Measurements from ENCODE around the gene KAZN. TPM values are rescaled to one million over a fixed set of nuclear protein-coding genes. Genes with fewer than 3 reads are reported as not detected.

KAZN gene
- total RNA-seq, 1 donor from 2014 or later, result 37.2 TPM

GRCh38 chr1:14845851-14846250, 247.4 kb downstream of the KAZN start:
- ATAC-seq, result no peak
- intact Hi-C loops (cut with DNase I), result no loop called here
- no peak for DNase-seq (ENCODE audit: low spot score)

GRCh38 chr1:14846688-14847087, 248.2 kb downstream of the KAZN start:
- intact Hi-C loops (cut with DNase I), result no loop called here
- no peak for DNase-seq (ENCODE audit: low spot score)
- ATAC-seq, result no peak

GRCh38 chr1:14848203-14848602, 249.7 kb downstream of the KAZN start:
- intact Hi-C loops (cut with DNase I), result no loop called here
- ATAC-seq, result no peak
- no peak for DNase-seq (ENCODE audit: low spot score)

- DNase-seq (ENCODE audit: low spot score) (no peak), ATAC-seq (no peak)
- intact Hi-C loops (cut with DNase I), result no loop called here
These were observed 250.1 kb downstream of the KAZN start for GRCh38 chr1:14848625-14849024.

- ATAC-seq, result peak; percentile 50
- DNase-seq (ENCODE audit: low spot score), result no peak
- intact Hi-C loops (cut with DNase I), result no loop called here
These were observed 250.6 kb downstream of the KAZN start for GRCh38 chr1:14849038-14849437.

- no peak for ATAC-seq
These were observed 252.1 kb downstream of the KAZN start for GRCh38 chr1:14850563-14850962.

GRCh38 chr1:14851760-14852159, 253.3 kb downstream of the KAZN start:
- ATAC-seq (no peak), DNase-seq (ENCODE audit: low spot score) (no peak)

More at GRCh38 chr1:14850563-14850962, 252.1 kb downstream of the KAZN start:
- intact Hi-C loops (cut with DNase I), result no loop called here
- no peak for DNase-seq (ENCODE audit: low spot score)

GRCh38 chr1:14852291-14852690, 253.8 kb downstream of the KAZN start:
- ATAC-seq (no peak), DNase-seq (ENCODE audit: low spot score) (no peak)
- intact Hi-C loops (cut with DNase I), result no loop called here

More at GRCh38 chr1:14851760-14852159, 253.3 kb downstream of the KAZN start:
- intact Hi-C loops (cut with DNase I), result no loop called here

- ATAC-seq (no peak), DNase-seq (ENCODE audit: low spot score) (no peak)
- intact Hi-C loops (cut with DNase I), result no loop called here
These were observed 255.0 kb downstream of the KAZN start for GRCh38 chr1:14853518-14853917.

- ATAC-seq, result no peak
- intact Hi-C loops (cut with DNase I), result no loop called here
- DNase-seq (ENCODE audit: low spot score), result no peak
These were observed 256.8 kb downstream of the KAZN start for GRCh38 chr1:14855268-14855667.

- intact Hi-C loops (cut with DNase I), result no loop called here
- ATAC-seq (no peak), DNase-seq (ENCODE audit: low spot score) (no peak)
These were observed 257.3 kb downstream of the KAZN start for GRCh38 chr1:14855801-14856200.

GRCh38 chr1:14857436-14858195, 259.1 kb downstream of the KAZN start:
- intact Hi-C loops (cut with DNase I), result no loop called here
- ATAC-seq, result no peak
- no peak for DNase-seq (ENCODE audit: low spot score)

- intact Hi-C loops (cut with DNase I), result no loop called here
- ATAC-seq, result no peak
- DNase-seq (ENCODE audit: low spot score), result no peak
These were observed 263.8 kb downstream of the KAZN start for GRCh38 chr1:14862114-14862771.

- intact Hi-C loops (cut with DNase I), result no loop called here
- DNase-seq (ENCODE audit: low spot score) (no peak), ATAC-seq (no peak)
These were observed 266.6 kb downstream of the KAZN start for GRCh38 chr1:14865106-14865505.

- intact Hi-C loops (cut with DNase I), result no loop called here
- ATAC-seq, result no peak
- no peak for DNase-seq (ENCODE audit: low spot score)
These were observed 268.6 kb downstream of the KAZN start for GRCh38 chr1:14866911-14867612.

GRCh38 chr1:14869187-14869586, 270.7 kb downstream of the KAZN start:
- intact Hi-C loops (cut with DNase I), result no loop called here
- no peak for ATAC-seq
- DNase-seq (ENCODE audit: low spot score), result no peak

GRCh38 chr1:14871218-14871970, 272.9 kb downstream of the KAZN start:
- ATAC-seq, result no peak
- intact Hi-C loops (cut with DNase I), result no loop called here

GRCh38 chr1:14872762-14873161, 274.3 kb downstream of the KAZN start:
- intact Hi-C loops (cut with DNase I), result no loop called here
- DNase-seq (ENCODE audit: low spot score) (no peak), ATAC-seq (no peak)

More at GRCh38 chr1:14871218-14871970, 272.9 kb downstream of the KAZN start:
- no peak for DNase-seq (ENCODE audit: low spot score)

- DNase-seq (ENCODE audit: low spot score) (no peak), ATAC-seq (no peak)
- intact Hi-C loops (cut with DNase I), result no loop called here
These were observed 275.2 kb downstream of the KAZN start for GRCh38 chr1:14873677-14874076.

Measured in sciatic nerve (tissue), 2 donors.